Thoracic aorta (tissue), 2 donors: ENCODE results near the gene LGALS3BP. TPM values are rescaled to one million over a fixed set of nuclear protein-coding genes. Genes with fewer than 3 reads are reported as not detected.

Source experiments
- ATAC-seq: fragments of 150-250 bp; one replicate; pipeline ENCODE4 v1.8.0; 2017; ENCODE audit warnings: low read depth; ENCODE audit not compliant: insufficient number of reproducible peaks, low FRiP score
- DNase-seq: peaks from one replicate; pipeline ENCODE4 v3.0.0-alpha.2; 2020; ENCODE audit warnings: low spot score
- H3K27ac ChIP-seq, 2 donors: fragments of 200-600 bp; sonication (generic); 1 replicate in 1 of 2; 2 replicates in 1 of 2; pipeline ENCODE4 v1.5.1; 2016; ENCODE audit warnings: mild to moderate bottlenecking in 2 of 2, moderate library complexity in 2 of 2
- H3K27me3 ChIP-seq: fragments of 200-600 bp; sonication (generic); replicated peaks from 2 replicates; pipeline ENCODE4 v1.6.0; 2016; ENCODE audit warnings: mild to moderate bottlenecking; ENCODE audit not compliant: insufficient read depth
- H3K36me3 ChIP-seq: fragments of 200-600 bp; sonication (generic); one replicate; pipeline ENCODE4 v1.5.1; 2016
- H3K4me1 ChIP-seq, 2 donors: fragments of 200-600 bp; sonication (generic); 1 replicate in 1 of 2; 2 replicates in 1 of 2; pipeline versions ENCODE4 v1.5.1 to v1.6.0; 2016; ENCODE audit warnings: low read depth in 2 of 2, mild to moderate bottlenecking in 1 of 2; ENCODE audit not compliant: control insufficient read depth in 1 of 2
- H3K4me3 ChIP-seq: fragments of 200-600 bp; sonication (generic); 2 replicates; pipeline ENCODE4 v1.5.1; 2016; ENCODE audit warnings: mild to moderate bottlenecking
- H3K9me3 ChIP-seq: fragments of 200-600 bp; sonication (generic); 2 replicates; pipeline ENCODE4 v1.5.1; 2016
- total RNA-seq, 2 donors: library from RNA; depleted of rRNA; stranded (reverse); fragments of >200 nt; gene quantifications; one replicate each; pipeline versions ENCODE4 v1.1.0 to v1.2.3, GENCODE V29; 2016
- TF ChIP-seq, protein P1 (sequence below): fragments of 200-600 bp; sonication (generic); IDR thresholded peaks from one replicate; pipeline ENCODE4 v1.5.1; 2019; ENCODE audit warnings: antibody characterized with exemption

The LGALS3BP gene
- total RNA-seq, 2 donors from 2014 or later, result 205 to 308 TPM

DNA sequence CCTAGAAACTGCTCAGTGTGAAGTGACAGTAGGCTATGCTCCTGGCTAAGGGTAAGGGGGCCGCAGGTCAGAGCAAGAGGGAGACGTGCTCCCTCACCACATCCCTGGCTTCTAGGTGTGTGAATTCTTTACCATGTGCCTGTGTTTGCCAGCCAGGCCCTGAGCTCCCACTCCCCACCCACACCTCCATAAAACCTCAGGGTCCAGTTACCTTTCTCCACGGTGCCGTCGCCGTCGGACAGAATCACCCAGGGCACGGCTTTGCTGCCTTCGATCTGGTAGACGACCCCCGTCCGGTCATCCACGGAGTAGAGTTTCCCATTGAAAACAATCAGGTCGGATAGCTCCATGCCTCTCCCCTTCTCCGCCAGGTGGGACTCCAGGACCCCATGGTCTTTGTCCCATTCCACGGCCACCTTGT is 17.1 kb upstream of the LGALS3BP start:
- Histone ChIP-seq H3K4me3 (no peak overlapping the region), H3K4me1 (peaks cover 13 to 51% of the 10 kb centered on the region in 2 donors), H3K27ac (no peak overlapping the region), H3K36me3 (peaks cover 30% of the 10 kb centered on the region), H3K27me3 (no peaks in the 10 kb centered on the region), H3K9me3 (no peaks in the 10 kb centered on the region)
- TF ChIP-seq, protein P1, sequence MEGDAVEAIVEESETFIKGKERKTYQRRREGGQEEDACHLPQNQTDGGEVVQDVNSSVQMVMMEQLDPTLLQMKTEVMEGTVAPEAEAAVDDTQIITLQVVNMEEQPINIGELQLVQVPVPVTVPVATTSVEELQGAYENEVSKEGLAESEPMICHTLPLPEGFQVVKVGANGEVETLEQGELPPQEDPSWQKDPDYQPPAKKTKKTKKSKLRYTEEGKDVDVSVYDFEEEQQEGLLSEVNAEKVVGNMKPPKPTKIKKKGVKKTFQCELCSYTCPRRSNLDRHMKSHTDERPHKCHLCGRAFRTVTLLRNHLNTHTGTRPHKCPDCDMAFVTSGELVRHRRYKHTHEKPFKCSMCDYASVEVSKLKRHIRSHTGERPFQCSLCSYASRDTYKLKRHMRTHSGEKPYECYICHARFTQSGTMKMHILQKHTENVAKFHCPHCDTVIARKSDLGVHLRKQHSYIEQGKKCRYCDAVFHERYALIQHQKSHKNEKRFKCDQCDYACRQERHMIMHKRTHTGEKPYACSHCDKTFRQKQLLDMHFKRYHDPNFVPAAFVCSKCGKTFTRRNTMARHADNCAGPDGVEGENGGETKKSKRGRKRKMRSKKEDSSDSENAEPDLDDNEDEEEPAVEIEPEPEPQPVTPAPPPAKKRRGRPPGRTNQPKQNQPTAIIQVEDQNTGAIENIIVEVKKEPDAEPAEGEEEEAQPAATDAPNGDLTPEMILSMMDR, result no peak
- DNase-seq, result no peak
- no peak for ATAC-seq

DNA sequence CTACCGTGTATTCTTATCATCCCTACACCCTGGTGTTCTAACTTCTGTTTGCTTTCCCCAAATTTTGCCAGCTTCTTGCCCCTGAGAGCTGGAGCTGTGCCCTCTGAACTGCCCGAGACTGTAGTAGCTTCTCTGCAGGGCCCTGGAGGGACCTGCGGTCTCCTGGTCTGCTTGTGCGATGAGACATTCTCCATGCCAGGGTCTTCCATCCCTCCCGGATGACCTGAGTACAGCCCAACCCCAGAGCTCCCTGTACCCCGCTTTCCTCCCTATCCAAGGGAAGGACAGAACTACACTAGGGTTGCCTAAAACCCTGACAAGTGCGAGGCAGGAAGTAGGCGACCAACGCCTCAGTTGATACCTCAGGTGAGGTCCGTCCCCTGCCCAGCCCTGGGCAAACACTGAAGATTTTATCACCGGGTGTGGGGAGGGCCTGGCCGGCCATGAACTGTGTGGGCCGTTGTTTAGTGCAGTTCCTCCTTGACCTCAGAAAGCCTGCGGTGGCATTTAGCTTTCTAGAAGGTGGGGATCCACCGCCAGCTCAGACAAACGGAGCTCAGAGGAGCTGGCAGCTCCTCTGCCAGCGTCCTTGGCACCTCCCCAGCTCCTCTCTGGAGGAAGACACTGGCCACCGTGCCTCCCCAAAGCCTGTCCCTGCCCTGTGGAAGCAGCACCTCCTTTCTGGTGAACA is 16.2 kb upstream of the LGALS3BP start:
- no peak for ATAC-seq
- TF ChIP-seq, protein P1, result no peak
- no peak for DNase-seq

DNA sequence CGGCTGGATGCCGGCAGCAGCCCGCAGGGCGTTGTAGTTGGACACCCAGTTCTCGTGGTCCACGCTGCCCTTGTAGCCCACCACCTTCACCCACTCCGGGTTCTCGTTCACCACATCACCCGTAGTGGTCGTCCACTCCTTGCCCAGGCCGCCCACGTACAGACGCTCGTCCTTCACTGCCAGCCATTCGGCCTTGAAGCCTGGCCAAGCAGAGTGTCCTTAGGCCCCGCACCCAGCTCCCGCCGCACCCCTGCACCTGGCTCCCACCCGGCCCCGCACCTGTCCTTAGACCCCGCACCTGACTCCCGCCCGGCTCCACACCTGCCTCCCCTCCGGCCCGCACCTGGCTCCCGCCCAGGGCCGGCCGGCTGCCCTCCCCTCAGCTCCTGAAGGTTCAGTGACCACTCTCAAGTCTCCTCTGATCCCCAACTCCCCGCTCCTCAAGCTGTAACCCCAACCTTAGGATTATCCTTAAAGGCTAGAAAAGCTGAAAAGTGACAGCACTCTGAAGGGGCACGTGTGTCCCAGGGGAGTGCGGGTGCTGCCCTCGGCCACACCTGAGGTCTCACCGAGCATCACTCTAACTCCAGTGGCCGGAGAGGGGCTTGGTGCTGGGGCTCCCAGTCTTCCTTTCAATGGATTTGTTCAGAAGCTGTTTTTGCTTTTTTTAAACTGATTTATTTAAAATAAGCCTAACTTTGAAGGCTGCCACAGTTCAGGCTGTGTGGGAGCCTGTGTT is 15.5 kb upstream of the LGALS3BP start:
- DNase-seq, result no peak
- peaks cover 13 to 51% of the 10 kb centered on the region in 2 donors for H3K4me1 ChIP-seq
- peaks cover 40% of the 10 kb centered on the region for H3K36me3 ChIP-seq
- H3K27me3 ChIP-seq, result no peaks in the 10 kb centered on the region
- H3K27ac ChIP-seq, result no peak overlapping the region
- TF ChIP-seq, protein P1, result no peak
- ATAC-seq, result no peak
- H3K4me3 ChIP-seq, result no peak overlapping the region
- H3K9me3 ChIP-seq, result no peaks in the 10 kb centered on the region

More for the DNA sequence above, 16.2 kb upstream of the LGALS3BP start:
- no peaks in the 10 kb centered on the region for H3K9me3 ChIP-seq
- H3K4me3 ChIP-seq, result no peak overlapping the region
- no peak overlapping the region for H3K27ac ChIP-seq
- no peaks in the 10 kb centered on the region for H3K27me3 ChIP-seq
- H3K36me3 ChIP-seq, result peaks cover 37% of the 10 kb centered on the region
- peaks cover 13 to 51% of the 10 kb centered on the region in 2 donors for H3K4me1 ChIP-seq

DNA sequence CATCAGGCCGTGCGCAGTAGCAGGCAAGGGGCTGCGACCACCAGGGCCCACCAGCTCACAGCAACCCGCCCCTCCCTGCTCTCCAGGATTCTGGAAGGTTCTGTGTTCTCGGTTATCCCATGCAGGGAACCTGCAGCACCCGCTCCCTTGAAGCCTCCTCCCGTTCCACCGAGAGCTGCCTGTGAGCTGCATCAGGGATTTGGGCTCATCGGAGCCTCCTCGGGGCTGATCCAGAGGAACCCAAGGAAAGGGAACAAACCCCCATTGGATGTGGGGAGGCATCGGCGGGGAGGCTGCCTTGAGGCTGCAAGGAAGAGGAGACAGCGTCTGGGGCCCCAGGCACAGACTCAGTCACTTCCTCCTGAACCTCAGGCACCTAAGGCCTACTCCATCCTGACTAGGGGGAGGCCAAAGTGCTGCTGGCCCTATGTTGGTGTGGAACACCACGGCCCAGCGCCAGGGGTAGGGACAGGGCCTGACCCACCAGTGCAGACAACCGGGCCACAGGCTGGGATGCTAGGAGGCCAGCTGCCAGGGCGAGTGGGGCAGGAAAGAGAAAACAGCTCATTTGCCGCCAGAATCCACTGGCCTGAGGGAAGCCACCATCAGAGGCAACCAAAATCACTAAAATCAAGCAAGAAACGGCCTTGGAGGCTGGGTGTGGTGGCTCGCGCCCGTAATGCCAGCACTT is 14.4 kb upstream of the LGALS3BP start:
- peaks cover 40% of the 10 kb centered on the region for H3K36me3 ChIP-seq
- DNase-seq (no peak), ATAC-seq (no peak)
- no peaks in the 10 kb centered on the region for H3K9me3 ChIP-seq
- H3K4me3 ChIP-seq, result no peak overlapping the region
- H3K27ac ChIP-seq, result no peak overlapping the region
- peaks cover 12 to 48% of the 10 kb centered on the region in 2 donors for H3K4me1 ChIP-seq
- no peaks in the 10 kb centered on the region for H3K27me3 ChIP-seq
- TF ChIP-seq, protein P1, result no peak
